ENCODE results near the gene VPS26C.

Gene VPS26C

GRCh38 chr21:37186983-37187382 is 80.2 kb downstream of the VPS26C start:
- no peak for TF ChIP-seq CTCF (IDR thresholded peaks at IDR 0.05; ENCODE audit: insufficient read depth, low read length, missing control alignments)
- CTCF ChIA-PET: interaction anchor here (1.6 kb wide), 1 partner anchor 10 kb away, joined by 4 read pairs; no protein-coding TSS in a partner anchor
- no peak for DNase-seq (ENCODE audit: low read depth, low spot score)
- POLR2A ChIA-PET: no interaction called here
- no peak overlapping the region for H3K4me3 ChIP-seq (ENCODE audit: low read depth, low read length)

GRCh38 chr21:37184784-37185593 is 82.1 kb downstream of the VPS26C start:
- no peak overlapping the region for H3K4me3 ChIP-seq (ENCODE audit: low read depth, low read length)
- POLR2A ChIA-PET: no interaction called here
- DNase-seq (ENCODE audit: low read depth, low spot score): no peak
- TF ChIP-seq CTCF (IDR thresholded peaks at IDR 0.05; ENCODE audit: insufficient read depth, low read length, missing control alignments): no peak
- CTCF ChIA-PET: interaction anchor here (1.5 kb wide), 1 partner anchor 14 kb away, joined by 4 read pairs; no protein-coding TSS in a partner anchor

- POLR2A ChIA-PET: no interaction called here
- DNase-seq (ENCODE audit: low read depth, low spot score): no peak
- no peak for TF ChIP-seq CTCF (IDR thresholded peaks at IDR 0.05; ENCODE audit: insufficient read depth, low read length, missing control alignments)
- no peak overlapping the region for H3K4me3 ChIP-seq (ENCODE audit: low read depth, low read length)
- CTCF ChIA-PET: interaction anchor here (0.6 to 1.5 kb wide), 3 partner anchors 9 to 380 kb away, joined by 3 to 4 read pairs (median 3); no protein-coding TSS in a partner anchor
These were observed 83.4 kb downstream of the VPS26C start for GRCh38 chr21:37183749-37184148.

GRCh38 chr21:37182222-37182621 is 84.9 kb downstream of the VPS26C start:
- H3K4me3 ChIP-seq (ENCODE audit: low read depth, low read length): no peak overlapping the region
- DNase-seq (ENCODE audit: low read depth, low spot score): no peak
- CTCF ChIA-PET: no interaction called here
- TF ChIP-seq CTCF (IDR thresholded peaks at IDR 0.05; ENCODE audit: insufficient read depth, low read length, missing control alignments): no peak
- POLR2A ChIA-PET: no interaction called here

- no peak for TF ChIP-seq CTCF (IDR thresholded peaks at IDR 0.05; ENCODE audit: insufficient read depth, low read length, missing control alignments)
- CTCF ChIA-PET: no interaction called here
These were observed 86.1 kb downstream of the VPS26C start for GRCh38 chr21:37181059-37181458.

GRCh38 chr21:37176716-37177115 is 90.4 kb downstream of the VPS26C start:
- DNase-seq (ENCODE audit: low read depth, low spot score): no peak
- ChIA-PET CTCF (interaction anchor here (1.1 to 1.4 kb wide), 2 partner anchors 11 to 24 kb away, joined by 3 to 4 read pairs; no protein-coding TSS in a partner anchor), POLR2A (no interaction called here)
- no peak for TF ChIP-seq CTCF (IDR thresholded peaks at IDR 0.05; ENCODE audit: insufficient read depth, low read length, missing control alignments)
- no peak overlapping the region for H3K4me3 ChIP-seq (ENCODE audit: low read depth, low read length)

More at GRCh38 chr21:37181059-37181458, 86.1 kb downstream of the VPS26C start:
- DNase-seq (ENCODE audit: low read depth, low spot score): no peak
- POLR2A ChIA-PET: no interaction called here
- H3K4me3 ChIP-seq (ENCODE audit: low read depth, low read length): no peak overlapping the region

Data from AG04449 (cell line).